Measurements from ENCODE around the gene MDN1.
A peak's percentile ranks its signal among the peaks of the same experiment; 100 is the strongest.
"Not testable (repeated sequence)": the region's sequence is repeated elsewhere in the genome, so short reads cannot be mapped to it uniquely, and the experiment has no call there.

Gene MDN1

GRCh38 chr6:89793586-89793985, 26.0 kb downstream of the MDN1 start:
- Histone ChIP-seq H3K4me1 (ENCODE audit: insufficient read depth, insufficient read length) (no peaks in the 10 kb centered on the region), H3K27me3 (ENCODE audit: insufficient read depth, insufficient read length) (no peaks in the 10 kb centered on the region), H3K9ac (ENCODE audit: insufficient read length, low read depth) (no peak overlapping the region), H3K36me3 (ENCODE audit: insufficient read depth, insufficient read length, low read length) (peaks cover 59% of the 10 kb centered on the region), H3K4me3 (ENCODE audit: insufficient read length, low read depth) (no peak overlapping the region), H3K9me3 (ENCODE audit: insufficient read depth, low read length) (no peaks in the 10 kb centered on the region)
- DNase-seq (ENCODE audit: low read depth, low spot score) = no peak
- TF ChIP-seq ZNF274 (IDR thresholded peaks at IDR 0.05; ENCODE audit: low read depth, low read length) (no peak), SUZ12 (IDR thresholded peaks at IDR 0.05; ENCODE audit: extremely low read depth, insufficient read depth, insufficient read length) (no peak), YY1 (IDR thresholded peaks at IDR 0.05; ENCODE audit: insufficient read depth, insufficient read length) (no peak)

GRCh38 chr6:89792881-89793280, 26.7 kb downstream of the MDN1 start:
- Histone ChIP-seq H3K9me3 (ENCODE audit: insufficient read depth, low read length) (no peaks in the 10 kb centered on the region), H3K27me3 (ENCODE audit: insufficient read depth, insufficient read length) (no peaks in the 10 kb centered on the region), H3K4me3 (ENCODE audit: insufficient read length, low read depth) (no peak overlapping the region), H3K4me1 (ENCODE audit: insufficient read depth, insufficient read length) (no peaks in the 10 kb centered on the region), H3K36me3 (ENCODE audit: insufficient read depth, insufficient read length, low read length) (peaks cover 64% of the 10 kb centered on the region), H3K9ac (ENCODE audit: insufficient read length, low read depth) (no peak overlapping the region)
- peak; percentile 13 for DNase-seq (ENCODE audit: low read depth, low spot score)
- TF ChIP-seq SUZ12 (IDR thresholded peaks at IDR 0.05; ENCODE audit: extremely low read depth, insufficient read depth, insufficient read length) (no peak), YY1 (IDR thresholded peaks at IDR 0.05; ENCODE audit: insufficient read depth, insufficient read length) (no peak), ZNF274 (IDR thresholded peaks at IDR 0.05; ENCODE audit: low read depth, low read length) (no peak)

- no peak overlapping the region for H3K4me3 ChIP-seq (ENCODE audit: insufficient read length, low read depth)
- H3K9ac ChIP-seq (ENCODE audit: insufficient read length, low read depth) = no peak overlapping the region
- H3K4me1 ChIP-seq (ENCODE audit: insufficient read depth, insufficient read length) = no peaks in the 10 kb centered on the region
- TF ChIP-seq YY1 (IDR thresholded peaks at IDR 0.05; ENCODE audit: insufficient read depth, insufficient read length) (no peak), SUZ12 (IDR thresholded peaks at IDR 0.05; ENCODE audit: extremely low read depth, insufficient read depth, insufficient read length) (no peak), ZNF274 (IDR thresholded peaks at IDR 0.05; ENCODE audit: low read depth, low read length) (no peak)
- H3K9me3 ChIP-seq (ENCODE audit: insufficient read depth, low read length) = no peaks in the 10 kb centered on the region
- DNase-seq (ENCODE audit: low read depth, low spot score) = no peak
- peaks cover 81% of the 10 kb centered on the region for H3K36me3 ChIP-seq (ENCODE audit: insufficient read depth, insufficient read length, low read length)
- no peaks in the 10 kb centered on the region for H3K27me3 ChIP-seq (ENCODE audit: insufficient read depth, insufficient read length)
Observed at GRCh38 chr6:89790403-89790802, 29.2 kb downstream of the MDN1 start.

- H3K9me3 ChIP-seq (ENCODE audit: insufficient read depth, low read length) = no peaks in the 10 kb centered on the region
- no peak for DNase-seq (ENCODE audit: low read depth, low spot score)
- H3K4me3 ChIP-seq (ENCODE audit: insufficient read length, low read depth) = no peak overlapping the region
- no peaks in the 10 kb centered on the region for H3K4me1 ChIP-seq (ENCODE audit: insufficient read depth, insufficient read length)
- no peak for TF ChIP-seq ZNF274 (IDR thresholded peaks at IDR 0.05; ENCODE audit: low read depth, low read length)
- no peak for TF ChIP-seq YY1 (IDR thresholded peaks at IDR 0.05; ENCODE audit: insufficient read depth, insufficient read length)
- H3K9ac ChIP-seq (ENCODE audit: insufficient read length, low read depth) = no peak overlapping the region
- H3K36me3 ChIP-seq (ENCODE audit: insufficient read depth, insufficient read length, low read length) = peaks cover 82% of the 10 kb centered on the region
- no peaks in the 10 kb centered on the region for H3K27me3 ChIP-seq (ENCODE audit: insufficient read depth, insufficient read length)
Observed at GRCh38 chr6:89789980-89790379, 29.6 kb downstream of the MDN1 start.

GRCh38 chr6:89787660-89788328, 31.8 kb downstream of the MDN1 start:
- no peak for DNase-seq (ENCODE audit: low read depth, low spot score)
- no peaks in the 10 kb centered on the region for H3K4me1 ChIP-seq (ENCODE audit: insufficient read depth, insufficient read length)
- H3K9ac ChIP-seq (ENCODE audit: insufficient read length, low read depth) = no peak overlapping the region
- TF ChIP-seq ZNF274 (IDR thresholded peaks at IDR 0.05; ENCODE audit: low read depth, low read length) (no peak), YY1 (IDR thresholded peaks at IDR 0.05; ENCODE audit: insufficient read depth, insufficient read length) (no peak), SUZ12 (IDR thresholded peaks at IDR 0.05; ENCODE audit: extremely low read depth, insufficient read depth, insufficient read length) (no peak)
- H3K9me3 ChIP-seq (ENCODE audit: insufficient read depth, low read length) = no peaks in the 10 kb centered on the region
- no peak overlapping the region for H3K4me3 ChIP-seq (ENCODE audit: insufficient read length, low read depth)
- H3K27me3 ChIP-seq (ENCODE audit: insufficient read depth, insufficient read length) = no peaks in the 10 kb centered on the region
- H3K36me3 ChIP-seq (ENCODE audit: insufficient read depth, insufficient read length, low read length) = peaks cover 82% of the 10 kb centered on the region

GRCh38 chr6:89786970-89787369, 32.6 kb downstream of the MDN1 start:
- Histone ChIP-seq H3K4me1 (ENCODE audit: insufficient read depth, insufficient read length) (no peaks in the 10 kb centered on the region), H3K4me3 (ENCODE audit: insufficient read length, low read depth) (no peak overlapping the region), H3K9ac (ENCODE audit: insufficient read length, low read depth) (no peak overlapping the region), H3K27me3 (ENCODE audit: insufficient read depth, insufficient read length) (no peaks in the 10 kb centered on the region), H3K9me3 (ENCODE audit: insufficient read depth, low read length) (no peaks in the 10 kb centered on the region), H3K36me3 (ENCODE audit: insufficient read depth, insufficient read length, low read length) (peaks cover 79% of the 10 kb centered on the region)
- TF ChIP-seq SUZ12 (IDR thresholded peaks at IDR 0.05; ENCODE audit: extremely low read depth, insufficient read depth, insufficient read length) (no peak), YY1 (IDR thresholded peaks at IDR 0.05; ENCODE audit: insufficient read depth, insufficient read length) (no peak), ZNF274 (IDR thresholded peaks at IDR 0.05; ENCODE audit: low read depth, low read length) (no peak)
- no peak for DNase-seq (ENCODE audit: low read depth, low spot score)

- Histone ChIP-seq H3K9ac (ENCODE audit: insufficient read length, low read depth) (no peak overlapping the region), H3K4me3 (ENCODE audit: insufficient read length, low read depth) (no peak overlapping the region), H3K4me1 (ENCODE audit: insufficient read depth, insufficient read length) (no peaks in the 10 kb centered on the region), H3K9me3 (ENCODE audit: insufficient read depth, low read length) (no peaks in the 10 kb centered on the region), H3K27me3 (ENCODE audit: insufficient read depth, insufficient read length) (no peaks in the 10 kb centered on the region), H3K36me3 (ENCODE audit: insufficient read depth, insufficient read length, low read length) (peaks cover 79% of the 10 kb centered on the region)
- no peak for TF ChIP-seq SUZ12 (IDR thresholded peaks at IDR 0.05; ENCODE audit: extremely low read depth, insufficient read depth, insufficient read length)
- no peak for TF ChIP-seq YY1 (IDR thresholded peaks at IDR 0.05; ENCODE audit: insufficient read depth, insufficient read length)
- no peak for TF ChIP-seq ZNF274 (IDR thresholded peaks at IDR 0.05; ENCODE audit: low read depth, low read length)
- no peak for DNase-seq (ENCODE audit: low read depth, low spot score)
Observed at GRCh38 chr6:89784838-89785237, 34.8 kb downstream of the MDN1 start.

- H3K36me3 ChIP-seq (ENCODE audit: insufficient read depth, insufficient read length, low read length) = peaks cover 74% of the 10 kb centered on the region
- H3K9ac ChIP-seq (ENCODE audit: insufficient read length, low read depth); DNase-seq (ENCODE audit: low read depth, low spot score); H3K9me3 ChIP-seq (ENCODE audit: insufficient read depth, low read length); H3K4me3 ChIP-seq (ENCODE audit: insufficient read length, low read depth); H3K4me1 ChIP-seq (ENCODE audit: insufficient read depth, insufficient read length); H3K27me3 ChIP-seq (ENCODE audit: insufficient read depth, insufficient read length): not testable (repeated sequence)
Observed at GRCh38 chr6:89783293-89783692, 36.3 kb downstream of the MDN1 start.
